H1 (cell line): ENCODE data around the gene CES3. TPM values are rescaled to one million over a fixed set of nuclear protein-coding genes. Genes with fewer than 3 reads are reported as not detected.

ENCODE experiments used
- CTCF ChIA-PET: fragments of 300-600 bp; sonication (Branson Sonifier 250); formaldehyde crosslinking; loops from one replicate; lab custom pipeline; 2021; ENCODE audit not compliant: partially characterized antibody; lab: Charles Lee
- POLR2A ChIA-PET: fragments of 300-600 bp; sonication (Branson Sonifier 250); formaldehyde crosslinking; loops from one replicate; lab custom pipeline; 2021; ENCODE audit warnings: inconsistent platforms; ENCODE audit not compliant: partially characterized antibody; lab: Charles Lee
- DNase-seq, 2 experiments: peaks; one replicate each; pipeline versions ENCODE4 v3.0.0 to v3.0.0-alpha.2; 2010 to 2022; ENCODE audit warnings: low spot score in 2 of 2, low read depth in 1 of 2, mixed read lengths in 1 of 2
- FAIRE-seq: peaks from 2 replicates; lab custom pipeline; 2011; peaks lifted over from hg19 to GRCh38; lab: Jason Lieb, UNC
- H2AFZ ChIP-seq: 2 replicates; pipeline ENCODE4 v1.8.1; 2012; ENCODE audit warnings: low read length, inconsistent platforms
- H2AK5ac ChIP-seq: 2 replicates; pipeline ENCODE4 v1.6.1; 2013; ENCODE audit warnings: low read depth, low read length
- H2BK120ac ChIP-seq: replicated peaks from 2 replicates; pipeline ENCODE3; 2013; ENCODE audit warnings: low read depth, low read length, inconsistent platforms
- H2BK12ac ChIP-seq: 2 replicates; pipeline ENCODE4 v1.6.1; 2013; ENCODE audit warnings: low read depth, low read length
- H2BK15ac ChIP-seq: 2 replicates; pipeline ENCODE4 v1.6.1; 2013; ENCODE audit warnings: low read length
- H2BK20ac ChIP-seq: 2 replicates; pipeline ENCODE4 v1.6.1; 2013; ENCODE audit warnings: low read length
- H2BK5ac ChIP-seq: 2 replicates; pipeline ENCODE4 v1.6.1; 2013; ENCODE audit warnings: low read depth, low read length
- H3K14ac ChIP-seq: 2 replicates; pipeline ENCODE4 v1.6.1; 2013; ENCODE audit warnings: inconsistent platforms; ENCODE audit not compliant: insufficient read length
- H3K18ac ChIP-seq: 2 replicates; pipeline ENCODE4 v1.6.1; 2013; ENCODE audit warnings: low read length; ENCODE audit errors: extremely low read depth
- H3K23ac ChIP-seq: 2 replicates; pipeline ENCODE4 v1.6.1; 2013; ENCODE audit warnings: inconsistent platforms; ENCODE audit not compliant: insufficient read length
- H3K23me2 ChIP-seq: 2 replicates; pipeline ENCODE4 v1.6.1; 2013; ENCODE audit warnings: low read depth, low read length
- H3K27ac ChIP-seq: 2 replicates; pipeline ENCODE4 v1.6.1; 2011; ENCODE audit warnings: low read depth, low read length, inconsistent platforms
- H3K27me3 ChIP-seq, 4 experiments: replicated peaks in 1 of 4; 1 replicate in 1 of 4; 2 replicates in 3 of 4; pipeline versions ENCODE4 v1.6.1 to v1.8.1; 2011 to 2013; ENCODE audit warnings: low read length in 3 of 4, mild to moderate bottlenecking in 3 of 4, inconsistent platforms in 2 of 4, mixed read lengths in 2 of 4, moderate library complexity in 1 of 4; ENCODE audit not compliant: control insufficient read depth in 3 of 4, insufficient read depth in 3 of 4; ENCODE audit errors: extremely low read depth in 1 of 4
- H3K36me3 ChIP-seq, 4 experiments: 2 replicates each; pipeline versions ENCODE4 v1.6.1 to v1.8.1; 2011 to 2013; ENCODE audit warnings: mild to moderate bottlenecking in 4 of 4, low read length in 3 of 4, moderate library complexity in 2 of 4, control low read depth in 1 of 4, inconsistent platforms in 1 of 4; ENCODE audit not compliant: insufficient read depth in 4 of 4, control insufficient read depth in 2 of 4
- H3K4ac ChIP-seq: replicated peaks from 2 replicates; pipeline ENCODE3; 2013; ENCODE audit warnings: low read length, low read depth, mixed read lengths, inconsistent platforms; ENCODE audit not compliant: insufficient read length
- H3K4me1 ChIP-seq, 4 experiments: replicated peaks in 1 of 4; 1 replicate in 1 of 4; 2 replicates in 3 of 4; pipeline versions ENCODE4 v1.6.1 to v1.8.1; 2011 to 2013; ENCODE audit warnings: low read length in 3 of 4, inconsistent platforms in 2 of 4, mixed read lengths in 1 of 4; ENCODE audit not compliant: insufficient read depth in 4 of 4, control insufficient read depth in 3 of 4
- H3K4me2 ChIP-seq, 2 experiments: 2 replicates each; pipeline versions ENCODE4 v1.6.1 to v1.8.1; 2011 to 2013; ENCODE audit warnings: low read depth in 2 of 2, low read length in 2 of 2, control low read depth in 1 of 2, inconsistent platforms in 1 of 2, mild to moderate bottlenecking in 1 of 2; ENCODE audit not compliant: insufficient read depth in 1 of 2
- H3K4me3 ChIP-seq, 4 experiments: fragments of 200-600, 300-600 bp in 1 of 4; sonication (generic), shearing (Covaris generic), sonication (Bioruptor Twin) in 1 of 4; 2 replicates each; pipeline versions ENCODE4 v1.5.1 to v1.8.1; 2011 to 2016; ENCODE audit warnings: low read length in 4 of 4, low read depth in 3 of 4, control low read depth in 2 of 4, inconsistent platforms in 2 of 4, mild to moderate bottlenecking in 2 of 4, mixed read lengths in 1 of 4, moderate library complexity in 1 of 4; ENCODE audit not compliant: insufficient read depth in 2 of 4; ENCODE audit errors: extremely low read depth in 1 of 4
- H3K56ac ChIP-seq: replicated peaks from 2 replicates; pipeline ENCODE3; 2013; ENCODE audit warnings: low read depth, mild to moderate bottlenecking, mixed read lengths, low read length, inconsistent platforms; ENCODE audit not compliant: insufficient read length
- H3K79me1 ChIP-seq: 2 replicates; pipeline ENCODE4 v1.6.1; 2013; ENCODE audit warnings: low read depth, low read length, control low read depth
- H3K79me2 ChIP-seq, 2 experiments: 2 replicates each; pipeline versions ENCODE4 v1.6.1 to v1.8.1; 2012 to 2013; ENCODE audit warnings: low read length in 2 of 2, mild to moderate bottlenecking in 2 of 2, inconsistent platforms in 1 of 2; ENCODE audit not compliant: insufficient read depth in 2 of 2, control insufficient read depth in 1 of 2
- H3K9ac ChIP-seq, 4 experiments: replicated peaks in 1 of 4; 1 replicate in 1 of 4; 2 replicates in 3 of 4; pipeline versions ENCODE4 v1.6.1 to v1.8.1; 2011 to 2013; ENCODE audit warnings: low read depth in 3 of 4, low read length in 3 of 4, control low read depth in 2 of 4, mild to moderate bottlenecking in 2 of 4, moderate library complexity in 2 of 4, inconsistent platforms in 1 of 4; ENCODE audit errors: extremely low read depth in 1 of 4
- H3K9me3 ChIP-seq, 2 experiments: 2 replicates each; pipeline versions ENCODE4 v1.6.1 to v1.8.1; 2012 to 2013; ENCODE audit warnings: mild to moderate bottlenecking in 2 of 2, moderate library complexity in 2 of 2, control low read depth in 1 of 2, inconsistent platforms in 1 of 2, low read depth in 1 of 2, low read length in 1 of 2, mixed read lengths in 1 of 2; ENCODE audit not compliant: insufficient read depth in 2 of 2
- H4K20me1 ChIP-seq, 2 experiments: replicated peaks in 1 of 2; 2 replicates each; pipeline versions ENCODE3 to v1.8.1; 2011 to 2013; ENCODE audit warnings: inconsistent platforms in 2 of 2, low read length in 2 of 2, mild to moderate bottlenecking in 1 of 2; ENCODE audit not compliant: insufficient read depth in 2 of 2, control insufficient read depth in 1 of 2
- H4K5ac ChIP-seq: 2 replicates; pipeline ENCODE4 v1.6.1; 2013; ENCODE audit warnings: low read length, low read depth, mixed read lengths, inconsistent platforms; ENCODE audit not compliant: insufficient read length
- H4K8ac ChIP-seq: 2 replicates; pipeline ENCODE4 v1.8.0; 2013; ENCODE audit warnings: mild to moderate bottlenecking, moderate library complexity, low read length, inconsistent platforms; ENCODE audit not compliant: insufficient read depth; ENCODE audit errors: extremely low read depth
- H4K91ac ChIP-seq: replicated peaks from 2 replicates; pipeline ENCODE3; 2013; ENCODE audit warnings: low read length, mixed read lengths, inconsistent platforms; ENCODE audit not compliant: insufficient read length
- ASH2L ChIP-seq: fragments of 200-600, 300-600 bp; sonication (generic); IDR thresholded peaks from one replicate; pipeline ENCODE4 v1.7.1; 2017; ENCODE audit warnings: low read length
- BCL11A ChIP-seq, 2 experiments: IDR thresholded peaks; one replicate each; pipeline ENCODE4 v1.6.1; 2011; ENCODE audit warnings: low read depth in 2 of 2, low read length in 2 of 2, mild to moderate bottlenecking in 2 of 2
- CHD2 ChIP-seq: IDR thresholded peaks from 2 replicates; pipeline ENCODE4 v1.6.1; 2012; ENCODE audit warnings: low read length, improper control_type of control experiment
- HDAC2 ChIP-seq, 2 experiments: fragments of 300-600 bp in 1 of 2; sonication (generic) in 1 of 2; IDR thresholded peaks; 2 replicates each; pipeline ENCODE4 v1.6.1; 2011 to 2012; ENCODE audit warnings: low read depth in 2 of 2, low read length in 2 of 2, mild to moderate bottlenecking in 2 of 2, moderate library complexity in 2 of 2, borderline replicate concordance in 1 of 2, inconsistent platforms in 1 of 2
- JUN ChIP-seq: IDR thresholded peaks from 2 replicates; pipeline ENCODE4 v1.6.1; 2011; ENCODE audit warnings: low read depth, mild to moderate bottlenecking, improper control_type of control experiment, low read length
- RNF2 ChIP-seq: fragments of 200-900, 300-1000 bp; sonication (generic); IDR thresholded peaks from 2 replicates; pipeline ENCODE4 v1.7.1; 2016; ENCODE audit warnings: borderline replicate concordance, low read depth, mild to moderate bottlenecking, antibody characterized with exemption, low read length; ENCODE audit not compliant: poor library complexity, severe bottlenecking; ENCODE audit errors: missing control alignments
- SRF ChIP-seq: IDR thresholded peaks from 2 replicates; pipeline ENCODE4 v1.6.1; 2011; ENCODE audit warnings: mild to moderate bottlenecking, low read depth, low read length, moderate library complexity
- SUZ12 ChIP-seq: fragments of 200-600 bp; sonication (generic); IDR thresholded peaks from 2 replicates; pipeline ENCODE4 v1.6.1; 2012; ENCODE audit warnings: mild to moderate bottlenecking, inconsistent platforms, low read length, moderate library complexity, mixed read lengths
- WGBS, 2 experiments: shearing (Covaris generic) in 1 of 2; methylation state at CpG; one replicate each; pipeline versions ENCODE4 v1.1.6 to v1.1.7; 2013 to 2015; ENCODE audit warnings: low lambda C conversion rate in 2 of 2, mixed read lengths in 2 of 2, inconsistent platforms in 1 of 2, low coverage in 1 of 2, missing lambda C conversion rate in 1 of 2; ENCODE audit not compliant: insufficient replicate concordance in 2 of 2, insufficient coverage in 1 of 2, insufficient read length in 1 of 2; ENCODE audit errors: extremely low coverage in 1 of 2, missing lambda C conversion rate in 1 of 2; 5-methylcytosine and 5-hydroxymethylcytosine counted together
- polyA plus RNA-seq, 7 experiments: library from polyadenylated mRNA; depleted of rRNA in 3 of 7; stranded (reverse) in 5 of 7; unstranded in 2 of 7; fragments of >200 nt in 5 of 7; fragments of 200-250 nt in 2 of 7; gene quantifications; 1 replicate in 5 of 7; 2 replicates in 1 of 7; 4 replicates in 1 of 7; pipeline versions ENCODE4 v1.2.1 to v1.2.3, GENCODE V29; 2011 to 2013; ENCODE audit warnings: missing spikeins in 2 of 7, mixed read lengths in 2 of 7
- total RNA-seq: library from RNA; stranded (reverse); fragmentation: NEBNext Ultra II Directional; extraction: Animal tissue kit (Norgen Biotek cat#: 25700); gene quantifications from 2 replicates; pipeline ENCODE4 v1.2.1, GENCODE V29; 2021
- TF ChIP-seq, protein P1 (sequence below): IDR thresholded peaks from 2 replicates; pipeline ENCODE4 v1.6.1; 2012; ENCODE audit warnings: inconsistent platforms

The CES3 gene
- total and polyA plus RNA-seq, 2 of the 8 experiments (the other 6 are each of a cell fraction or from before 2014, with no cell fraction given), result 1.6 to 2.2 TPM

GRCh38 chr16:66918803-66919568 lies 42.1 kb upstream of the CES3 start, which contains the start of gene CDH16:
Gene CDH16, minus strand, starts transcription at chr16:66918885. Its CDS starts 820 bp downstream, at chr16:66918065.
- FAIRE-seq, result no peak
- Histone ChIP-seq H3K27me3 (peaks cover 4 to 12% (median 8%) of the 10 kb centered on the region in 4 experiments; a peak in 6 of 7 replicates), H2BK20ac (no peak within 1 kb of the TSS), H4K91ac (no peak within 1 kb of the TSS), H2BK5ac (no peak within 1 kb of the TSS), H3K4me3 (no peak within 1 kb of the TSS), H3K9me3 (no peaks in the 10 kb centered on the region), H2BK15ac (no peak within 1 kb of the TSS), H3K79me1 (peaks cover 2% of the 10 kb centered on the region; the same call in 1 of the 2 replicates), H4K20me1 (peaks cover 0 to 4% of the 10 kb centered on the region in 2 experiments), H2AK5ac (no peak within 1 kb of the TSS), H3K79me2 (no peaks in the 10 kb centered on the region), H3K4me2 (no peak within 1 kb of the TSS), H3K23me2 (peaks cover 3% of the 10 kb centered on the region; the same call in 1 of the 2 replicates), H3K18ac (no peak within 1 kb of the TSS), H3K27ac (no peak within 1 kb of the TSS), H4K5ac (no peak within 1 kb of the TSS), H4K8ac (no peak within 1 kb of the TSS), H3K56ac (no peak within 1 kb of the TSS), H3K23ac (no peak within 1 kb of the TSS), H3K4ac (no peak within 1 kb of the TSS), H3K36me3 (no peaks in the 10 kb centered on the region), H3K4me1 (no peaks in the 10 kb centered on the region; a peak in 1 of 7 replicates), H2BK120ac (no peak within 1 kb of the TSS), H3K14ac (no peak within 1 kb of the TSS), H2AFZ (no peak within 1 kb of the TSS), H2BK12ac (no peak within 1 kb of the TSS), H3K9ac (no peak within 1 kb of the TSS; a peak in 2 of 7 replicates)
- TF ChIP-seq, protein P1, sequence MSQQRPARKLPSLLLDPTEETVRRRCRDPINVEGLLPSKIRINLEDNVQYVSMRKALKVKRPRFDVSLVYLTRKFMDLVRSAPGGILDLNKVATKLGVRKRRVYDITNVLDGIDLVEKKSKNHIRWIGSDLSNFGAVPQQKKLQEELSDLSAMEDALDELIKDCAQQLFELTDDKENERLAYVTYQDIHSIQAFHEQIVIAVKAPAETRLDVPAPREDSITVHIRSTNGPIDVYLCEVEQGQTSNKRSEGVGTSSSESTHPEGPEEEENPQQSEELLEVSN, result no peak
- no peak for TF ChIP-seq RNF2
- no peak for TF ChIP-seq SRF
- no peak for TF ChIP-seq JUN
- TF ChIP-seq ASH2L, result no peak
- TF ChIP-seq CHD2, result no peak
- TF ChIP-seq HDAC2 (IDR thresholded peaks at IDR 0.05; ENCODE audit: borderline replicate concordance in 1 of 2, low read depth in 2 of 2, low read length in 2 of 2), result no peak
- no peak for TF ChIP-seq BCL11A (IDR thresholded peaks at IDR 0.05; ENCODE audit: low read depth in 2 of 2, low read length in 2 of 2)
- TF ChIP-seq SUZ12, result no peak
- ChIA-PET CTCF (interaction anchor here (1.0 to 42.0 kb wide), 7 partner anchors 3 to 261 kb away, joined by 3 to 1009 read pairs (median 4); partner anchors contain the start of genes CDH16, CES3, DYNC1LI2 and PDP2), POLR2A (interaction anchor here (0.8 to 1.7 kb wide), 6 partner anchors 14 to 39 kb away, joined by 3 to 5 read pairs (median 3); partner anchors contain the start of gene PDP2)
- DNase-seq, result no peak
- 86% methylated on average over 7 of the region's 7 CpGs; no CpG with 5 or more reads in 1 of the 2 experiments for WGBS, 2 experiments
